Measurements from ENCODE around the gene KCTD20. TPM values are rescaled to one million over a fixed set of nuclear protein-coding genes. Genes with fewer than 3 reads are reported as not detected.

KCTD20 gene
- total and polyA plus RNA-seq, 4 donors = 9.5 to 48.5 (median 32.2) TPM

DNA sequence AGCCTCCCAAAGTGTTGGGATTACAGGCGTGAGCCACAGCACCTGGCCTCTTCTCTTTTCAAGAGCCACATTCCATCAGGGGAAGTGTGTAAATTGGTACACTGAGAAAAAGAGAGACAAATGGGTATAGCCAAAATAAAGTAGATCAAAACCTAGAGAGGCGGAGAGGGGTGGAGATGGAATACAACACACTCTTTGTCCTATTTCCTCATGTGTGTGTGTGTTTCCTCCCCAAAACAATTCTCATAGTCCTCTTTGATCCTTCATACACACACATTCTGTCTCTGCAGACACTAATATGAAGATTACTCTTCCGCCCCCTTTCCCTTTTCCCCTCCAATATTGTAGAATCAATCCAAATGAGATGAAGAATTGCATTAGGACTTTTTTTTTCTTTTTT is 16.2 kb upstream of the KCTD20 start:
- no peaks in the 10 kb centered on the region for H3K36me3 ChIP-seq (ENCODE audit: control insufficient read depth in 4 of 4, insufficient read depth in 3 of 4, low read depth in 1 of 4, low read length in 3 of 4)
- no peak overlapping the region for H3K27ac ChIP-seq (ENCODE audit: low read depth in 1 of 2, low read length in 2 of 2)
- no peaks in the 10 kb centered on the region for H3K9me3 ChIP-seq (ENCODE audit: control insufficient read depth in 4 of 4, low read length in 3 of 4)
- 96% methylated on average over 3 of the region's 3 CpGs for WGBS
- H3K27me3 ChIP-seq (ENCODE audit: control insufficient read depth in 4 of 4, insufficient read depth in 4 of 4, low read length in 3 of 4) = no peaks in the 10 kb centered on the region
- H3K9ac ChIP-seq (ENCODE audit: low read depth in 1 of 2, low read length in 2 of 2) = no peak overlapping the region
- DNase-seq (ENCODE audit: low spot score) = no peak
- TF ChIP-seq HNF4G (IDR thresholded peaks at IDR 0.05) (no peak), HNF4A (conservative IDR thresholded peaks at IDR 0.05) (no peak), FOXA1 (IDR thresholded peaks at IDR 0.05) (no peak), TAF1 (conservative IDR thresholded peaks at IDR 0.05) (no peak), NR2F2 (IDR thresholded peaks at IDR 0.05) (no peak), FOXA2 (IDR thresholded peaks at IDR 0.05) (no peak), SP1 (IDR thresholded peaks at IDR 0.05) (no peak), RAD21 (IDR thresholded peaks at IDR 0.05) (no peak), EGR1 (IDR thresholded peaks at IDR 0.05; ENCODE audit: low read depth in 2 of 2) (no peak), YY1 (IDR thresholded peaks at IDR 0.05) (no peak), GABPA (IDR thresholded peaks at IDR 0.05 in 1 of 2, conservative IDR thresholded peaks at IDR 0.05 in 1 of 2) (no peak), RXRA (IDR thresholded peaks at IDR 0.05) (no peak)
- TF ChIP-seq, protein P1, sequence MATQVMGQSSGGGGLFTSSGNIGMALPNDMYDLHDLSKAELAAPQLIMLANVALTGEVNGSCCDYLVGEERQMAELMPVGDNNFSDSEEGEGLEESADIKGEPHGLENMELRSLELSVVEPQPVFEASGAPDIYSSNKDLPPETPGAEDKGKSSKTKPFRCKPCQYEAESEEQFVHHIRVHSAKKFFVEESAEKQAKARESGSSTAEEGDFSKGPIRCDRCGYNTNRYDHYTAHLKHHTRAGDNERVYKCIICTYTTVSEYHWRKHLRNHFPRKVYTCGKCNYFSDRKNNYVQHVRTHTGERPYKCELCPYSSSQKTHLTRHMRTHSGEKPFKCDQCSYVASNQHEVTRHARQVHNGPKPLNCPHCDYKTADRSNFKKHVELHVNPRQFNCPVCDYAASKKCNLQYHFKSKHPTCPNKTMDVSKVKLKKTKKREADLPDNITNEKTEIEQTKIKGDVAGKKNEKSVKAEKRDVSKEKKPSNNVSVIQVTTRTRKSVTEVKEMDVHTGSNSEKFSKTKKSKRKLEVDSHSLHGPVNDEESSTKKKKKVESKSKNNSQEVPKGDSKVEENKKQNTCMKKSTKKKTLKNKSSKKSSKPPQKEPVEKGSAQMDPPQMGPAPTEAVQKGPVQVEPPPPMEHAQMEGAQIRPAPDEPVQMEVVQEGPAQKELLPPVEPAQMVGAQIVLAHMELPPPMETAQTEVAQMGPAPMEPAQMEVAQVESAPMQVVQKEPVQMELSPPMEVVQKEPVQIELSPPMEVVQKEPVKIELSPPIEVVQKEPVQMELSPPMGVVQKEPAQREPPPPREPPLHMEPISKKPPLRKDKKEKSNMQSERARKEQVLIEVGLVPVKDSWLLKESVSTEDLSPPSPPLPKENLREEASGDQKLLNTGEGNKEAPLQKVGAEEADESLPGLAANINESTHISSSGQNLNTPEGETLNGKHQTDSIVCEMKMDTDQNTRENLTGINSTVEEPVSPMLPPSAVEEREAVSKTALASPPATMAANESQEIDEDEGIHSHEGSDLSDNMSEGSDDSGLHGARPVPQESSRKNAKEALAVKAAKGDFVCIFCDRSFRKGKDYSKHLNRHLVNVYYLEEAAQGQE (IDR thresholded peaks at IDR 0.05) = no peak
- TF ChIP-seq, protein P2, sequence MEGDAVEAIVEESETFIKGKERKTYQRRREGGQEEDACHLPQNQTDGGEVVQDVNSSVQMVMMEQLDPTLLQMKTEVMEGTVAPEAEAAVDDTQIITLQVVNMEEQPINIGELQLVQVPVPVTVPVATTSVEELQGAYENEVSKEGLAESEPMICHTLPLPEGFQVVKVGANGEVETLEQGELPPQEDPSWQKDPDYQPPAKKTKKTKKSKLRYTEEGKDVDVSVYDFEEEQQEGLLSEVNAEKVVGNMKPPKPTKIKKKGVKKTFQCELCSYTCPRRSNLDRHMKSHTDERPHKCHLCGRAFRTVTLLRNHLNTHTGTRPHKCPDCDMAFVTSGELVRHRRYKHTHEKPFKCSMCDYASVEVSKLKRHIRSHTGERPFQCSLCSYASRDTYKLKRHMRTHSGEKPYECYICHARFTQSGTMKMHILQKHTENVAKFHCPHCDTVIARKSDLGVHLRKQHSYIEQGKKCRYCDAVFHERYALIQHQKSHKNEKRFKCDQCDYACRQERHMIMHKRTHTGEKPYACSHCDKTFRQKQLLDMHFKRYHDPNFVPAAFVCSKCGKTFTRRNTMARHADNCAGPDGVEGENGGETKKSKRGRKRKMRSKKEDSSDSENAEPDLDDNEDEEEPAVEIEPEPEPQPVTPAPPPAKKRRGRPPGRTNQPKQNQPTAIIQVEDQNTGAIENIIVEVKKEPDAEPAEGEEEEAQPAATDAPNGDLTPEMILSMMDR (IDR thresholded peaks at IDR 0.05; ENCODE audit: low read depth, low read length, missing input control) = no peak
- TF ChIP-seq, protein P3, sequence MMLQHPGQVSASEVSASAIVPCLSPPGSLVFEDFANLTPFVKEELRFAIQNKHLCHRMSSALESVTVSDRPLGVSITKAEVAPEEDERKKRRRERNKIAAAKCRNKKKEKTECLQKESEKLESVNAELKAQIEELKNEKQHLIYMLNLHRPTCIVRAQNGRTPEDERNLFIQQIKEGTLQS (IDR thresholded peaks at IDR 0.05) = no peak
- TF ChIP-seq, protein P4, sequence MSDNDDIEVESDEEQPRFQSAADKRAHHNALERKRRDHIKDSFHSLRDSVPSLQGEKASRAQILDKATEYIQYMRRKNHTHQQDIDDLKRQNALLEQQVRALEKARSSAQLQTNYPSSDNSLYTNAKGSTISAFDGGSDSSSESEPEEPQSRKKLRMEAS (IDR thresholded peaks at IDR 0.05) = no peak
- TF ChIP-seq, protein P5, sequence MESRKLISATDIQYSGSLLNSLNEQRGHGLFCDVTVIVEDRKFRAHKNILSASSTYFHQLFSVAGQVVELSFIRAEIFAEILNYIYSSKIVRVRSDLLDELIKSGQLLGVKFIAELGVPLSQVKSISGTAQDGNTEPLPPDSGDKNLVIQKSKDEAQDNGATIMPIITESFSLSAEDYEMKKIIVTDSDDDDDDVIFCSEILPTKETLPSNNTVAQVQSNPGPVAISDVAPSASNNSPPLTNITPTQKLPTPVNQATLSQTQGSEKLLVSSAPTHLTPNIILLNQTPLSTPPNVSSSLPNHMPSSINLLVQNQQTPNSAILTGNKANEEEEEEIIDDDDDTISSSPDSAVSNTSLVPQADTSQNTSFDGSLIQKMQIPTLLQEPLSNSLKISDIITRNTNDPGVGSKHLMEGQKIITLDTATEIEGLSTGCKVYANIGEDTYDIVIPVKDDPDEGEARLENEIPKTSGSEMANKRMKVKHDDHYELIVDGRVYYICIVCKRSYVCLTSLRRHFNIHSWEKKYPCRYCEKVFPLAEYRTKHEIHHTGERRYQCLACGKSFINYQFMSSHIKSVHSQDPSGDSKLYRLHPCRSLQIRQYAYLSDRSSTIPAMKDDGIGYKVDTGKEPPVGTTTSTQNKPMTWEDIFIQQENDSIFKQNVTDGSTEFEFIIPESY (IDR thresholded peaks at IDR 0.05) = no peak
- peaks cover 0 to 10% (median 3%) of the 10 kb centered on the region in 4 donors for H3K4me1 ChIP-seq (ENCODE audit: control insufficient read depth in 4 of 4, insufficient read depth in 4 of 4, low read length in 3 of 4)
- H3K4me3 ChIP-seq (ENCODE audit: low read depth in 1 of 3, low read length in 3 of 3) = no peak overlapping the region

Measured in liver (tissue), 9 donors.